Brain pericyte (primary cell): ENCODE results near the gene BACE2.

Source experiments
- DNase-seq: peaks from one replicate; pipeline ENCODE4 v3.0.0-alpha.2; 2012; ENCODE audit warnings: low read depth, low spot score

Gene BACE2

GRCh38 chr21:41215856-41216408 lies 48.0 kb downstream of the BACE2 start:
- no peak for DNase-seq

- no peak for DNase-seq
These were observed 48.5 kb downstream of the BACE2 start for GRCh38 chr21:41216486-41216885.

- no peak for DNase-seq
These were observed 49.9 kb downstream of the BACE2 start for GRCh38 chr21:41217671-41218385.

- DNase-seq, result no peak
These were observed 51.7 kb downstream of the BACE2 start for GRCh38 chr21:41219498-41220207.

- DNase-seq, result no peak
These were observed 52.3 kb downstream of the BACE2 start for GRCh38 chr21:41220208-41220733.

GRCh38 chr21:41222247-41223068 lies 54.5 kb downstream of the BACE2 start:
- no peak for DNase-seq

- DNase-seq, result no peak
These were observed 58.9 kb downstream of the BACE2 start for GRCh38 chr21:41226853-41227252.

- DNase-seq, result no peak
These were observed 59.5 kb downstream of the BACE2 start for GRCh38 chr21:41227357-41228005.

GRCh38 chr21:41228006-41228370 lies 60.0 kb downstream of the BACE2 start:
- DNase-seq, result no peak

GRCh38 chr21:41228492-41228891 lies 60.5 kb downstream of the BACE2 start:
- DNase-seq, result no peak

GRCh38 chr21:41228958-41229357 lies 61.0 kb downstream of the BACE2 start:
- DNase-seq, result no peak

- DNase-seq, result no peak
These were observed 61.7 kb downstream of the BACE2 start for GRCh38 chr21:41229509-41230248.

GRCh38 chr21:41230497-41230896 lies 62.5 kb downstream of the BACE2 start:
- DNase-seq, result no peak

GRCh38 chr21:41231060-41231459 lies 63.1 kb downstream of the BACE2 start:
- DNase-seq, result no peak

GRCh38 chr21:41232013-41232412 lies 64.1 kb downstream of the BACE2 start:
- no peak for DNase-seq

- DNase-seq, result no peak
These were observed 66.0 kb downstream of the BACE2 start for GRCh38 chr21:41233916-41234315.

- no peak for DNase-seq
These were observed 66.6 kb downstream of the BACE2 start for GRCh38 chr21:41234569-41234968.

GRCh38 chr21:41235201-41235600 lies 67.2 kb downstream of the BACE2 start:
- DNase-seq, result no peak

- DNase-seq, result no peak
These were observed 68.5 kb downstream of the BACE2 start for GRCh38 chr21:41236352-41236973.
